HG03045 (cell line): ENCODE results near the gene TBC1D30.
"Not testable (repeated sequence)": the region's sequence is repeated elsewhere in the genome, so short reads cannot be mapped to it uniquely, and the experiment has no call there.

Experiments
- ATAC-seq: cut with Tn5 transposase; IDR thresholded peaks from one replicate; pipeline ENCODE4 v1.9.1; 2021; ENCODE audit warnings: mild to moderate bottlenecking, moderate library complexity; ENCODE audit not compliant: unreplicated experiment

The TBC1D30 gene

GRCh38 chr12:64806173-64806572 is 18.3 kb upstream of the TBC1D30 start:
- no peak for ATAC-seq

- ATAC-seq = no peak
These were observed 17.6 kb upstream of the TBC1D30 start for GRCh38 chr12:64806593-64807460.

GRCh38 chr12:64808110-64808509 is 16.3 kb upstream of the TBC1D30 start:
- ATAC-seq = no peak

GRCh38 chr12:64810831-64811230 is 13.6 kb upstream of the TBC1D30 start:
- ATAC-seq = no peak

GRCh38 chr12:64813723-64814122 is 10.7 kb upstream of the TBC1D30 start:
- ATAC-seq = no peak

- no peak for ATAC-seq
These were observed 10.0 kb upstream of the TBC1D30 start for GRCh38 chr12:64814432-64814831.

- ATAC-seq = no peak
These were observed 4.5 kb upstream of the TBC1D30 start for GRCh38 chr12:64819816-64820402.

- ATAC-seq = no peak
These were observed 3.9 kb upstream of the TBC1D30 start for GRCh38 chr12:64820593-64820992.

- ATAC-seq = no peak
These were observed 3.3 kb upstream of the TBC1D30 start for GRCh38 chr12:64821116-64821630.

GRCh38 chr12:64824130-64824499 is 332 bp upstream of the TBC1D30 start:
- peak; percentile 25 for ATAC-seq

- no peak for ATAC-seq
These were observed 935 bp downstream of the TBC1D30 start for GRCh38 chr12:64825143-64826021.

GRCh38 chr12:64826234-64826633 is 1.8 kb downstream of the TBC1D30 start:
- ATAC-seq = no peak

GRCh38 chr12:64828713-64829112 is 4.3 kb downstream of the TBC1D30 start:
- ATAC-seq = no peak

- ATAC-seq = no peak
These were observed 9.5 kb downstream of the TBC1D30 start for GRCh38 chr12:64833928-64834327.

- ATAC-seq = no peak
These were observed 11.5 kb downstream of the TBC1D30 start for GRCh38 chr12:64835901-64836300.

- ATAC-seq = no peak
These were observed 12.4 kb downstream of the TBC1D30 start for GRCh38 chr12:64836856-64837255.

GRCh38 chr12:64837427-64837826 is 13.0 kb downstream of the TBC1D30 start:
- no peak for ATAC-seq

GRCh38 chr12:64840119-64840518 is 15.7 kb downstream of the TBC1D30 start:
- ATAC-seq = no peak

GRCh38 chr12:64840949-64841717 is 16.7 kb downstream of the TBC1D30 start:
- ATAC-seq = no peak

GRCh38 chr12:64848409-64848808 is 24.0 kb downstream of the TBC1D30 start:
- ATAC-seq = not testable (repeated sequence)
